Activated naive CD4-positive, alpha-beta T cell treated with anti-CD3 and anti-CD28 coated beads, Interleukin-2, amount 50 U/mL, for 16 hours (primary cell): ENCODE measurements around the gene ADAMTS12.

Source experiments
- DNase-seq: peaks from one replicate; pipeline ENCODE4 v3.0.0-alpha.2; 2020

The ADAMTS12 gene

GRCh38 chr5:33840927-33841547 lies 50.8 kb downstream of the ADAMTS12 start:
- no peak for DNase-seq

DNA sequence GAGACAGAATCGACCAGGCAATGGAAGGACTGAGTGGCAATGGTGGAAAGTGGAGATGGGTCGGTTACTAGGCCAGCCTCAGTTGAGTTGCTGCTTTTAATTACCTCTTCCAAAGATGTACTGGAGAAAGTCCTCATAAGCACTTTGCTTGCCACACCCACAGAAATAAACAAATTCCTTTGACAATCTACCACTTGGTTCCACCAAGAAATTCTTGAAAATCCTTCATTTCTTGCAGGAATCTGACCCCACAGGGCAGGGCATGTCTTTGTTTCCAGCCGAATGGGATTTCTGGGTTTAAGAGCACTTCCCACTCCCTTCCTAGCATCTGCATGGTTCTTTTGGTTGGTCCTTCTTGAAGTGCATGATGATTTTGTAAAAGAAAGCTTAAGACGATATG lies 54.5 kb downstream of the ADAMTS12 start:
- DNase-seq, result no peak

- no peak for DNase-seq
Observed at GRCh38 chr5:33834334-33834733, 57.5 kb downstream of the ADAMTS12 start.

GRCh38 chr5:33833237-33833575 lies 58.6 kb downstream of the ADAMTS12 start:
- no peak for DNase-seq

- no peak for DNase-seq
Observed at GRCh38 chr5:33832404-33833236, 59.2 kb downstream of the ADAMTS12 start.

- DNase-seq, result no peak
Observed at GRCh38 chr5:33831041-33831440, 60.7 kb downstream of the ADAMTS12 start.

GRCh38 chr5:33829430-33829829 lies 62.4 kb downstream of the ADAMTS12 start:
- DNase-seq, result no peak

GRCh38 chr5:33828626-33829308 lies 63.0 kb downstream of the ADAMTS12 start:
- DNase-seq, result no peak

- no peak for DNase-seq
Observed at GRCh38 chr5:33827885-33828284, 63.9 kb downstream of the ADAMTS12 start.

DNA sequence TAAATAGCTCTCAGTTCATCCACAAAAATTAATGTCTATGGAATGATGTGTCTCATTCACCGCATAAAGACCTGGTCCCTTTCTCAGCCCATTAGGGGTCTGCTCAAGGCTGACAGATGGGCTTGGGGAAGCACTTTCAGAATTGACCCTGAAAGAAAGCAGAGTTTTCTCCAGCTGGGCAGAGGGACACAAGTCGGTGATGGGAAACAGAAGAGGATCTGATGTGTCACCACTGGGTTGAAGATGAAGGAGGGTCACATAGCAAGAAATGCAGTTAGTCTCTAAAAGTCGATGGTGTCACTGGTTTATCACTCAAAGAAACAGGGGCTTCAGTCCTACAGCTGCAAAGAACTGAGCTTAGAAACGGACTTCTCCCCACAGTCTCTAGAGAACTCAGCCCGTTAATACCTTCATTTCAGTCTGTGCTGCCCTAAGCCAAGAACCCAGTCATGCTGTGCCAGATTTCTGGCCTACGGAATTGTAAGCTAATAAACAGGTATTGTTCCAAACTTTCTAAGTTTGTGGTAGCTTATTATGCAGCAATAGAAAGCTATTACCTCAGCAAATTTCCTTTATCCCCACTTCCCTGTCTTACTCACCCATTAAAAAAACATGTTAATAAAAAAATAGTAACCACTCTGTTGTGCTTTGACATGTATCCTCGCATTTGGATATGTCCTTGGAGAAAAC lies 64.6 kb downstream of the ADAMTS12 start:
- no peak for DNase-seq

DNA sequence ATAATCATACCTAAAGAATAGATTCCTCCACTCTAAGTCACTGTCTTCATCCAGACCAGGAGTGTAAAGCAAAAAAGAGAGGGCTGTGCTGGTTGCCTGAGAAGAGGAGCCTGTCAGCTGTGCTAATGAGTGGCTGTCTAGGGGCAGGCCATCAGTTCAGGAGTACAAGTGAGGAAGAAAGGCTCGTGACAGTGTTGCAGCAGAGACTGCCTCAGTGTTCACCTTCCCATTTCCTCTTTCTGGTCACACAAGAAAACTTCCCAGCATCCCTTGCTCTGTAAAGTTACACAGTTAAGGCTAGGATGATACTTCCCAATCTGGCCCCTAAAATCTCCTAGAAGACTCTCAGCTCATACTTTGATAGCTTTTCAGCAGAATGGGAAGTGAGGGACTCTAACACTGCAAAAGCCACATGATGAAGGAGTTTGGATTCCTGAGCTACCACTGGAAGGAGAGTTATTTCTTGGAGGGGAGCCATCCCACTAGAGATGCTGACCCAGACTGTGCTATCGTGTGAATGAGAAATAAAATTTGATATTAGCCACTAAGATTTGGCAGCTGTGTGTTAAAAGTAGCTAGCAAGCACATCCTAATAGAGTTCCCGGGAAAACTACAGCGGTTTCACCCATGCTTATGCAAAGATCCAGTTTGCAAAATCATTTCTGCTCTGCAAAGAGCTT lies 67.1 kb downstream of the ADAMTS12 start:
- no peak for DNase-seq

DNA sequence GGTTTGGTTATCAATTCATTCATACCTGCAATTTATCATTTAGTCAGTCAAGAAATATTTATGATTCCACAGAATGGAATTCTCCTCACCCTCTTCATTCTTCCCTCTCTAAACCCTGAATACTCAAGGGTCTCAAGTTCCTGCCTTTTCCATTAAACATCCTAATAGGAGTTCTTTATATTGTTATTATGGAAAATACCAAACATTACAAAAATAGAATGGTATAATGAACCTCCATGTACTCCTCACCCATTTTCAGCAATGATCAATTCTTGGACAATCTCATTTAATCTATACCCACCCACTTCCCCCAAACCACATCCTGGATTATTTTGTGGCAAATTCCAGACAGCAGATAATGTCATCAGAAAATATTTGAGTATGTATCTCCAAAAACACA lies 74.5 kb downstream of the ADAMTS12 start:
- DNase-seq, result no peak

GRCh38 chr5:33816791-33817190 lies 75.0 kb downstream of the ADAMTS12 start:
- DNase-seq, result no peak

DNA sequence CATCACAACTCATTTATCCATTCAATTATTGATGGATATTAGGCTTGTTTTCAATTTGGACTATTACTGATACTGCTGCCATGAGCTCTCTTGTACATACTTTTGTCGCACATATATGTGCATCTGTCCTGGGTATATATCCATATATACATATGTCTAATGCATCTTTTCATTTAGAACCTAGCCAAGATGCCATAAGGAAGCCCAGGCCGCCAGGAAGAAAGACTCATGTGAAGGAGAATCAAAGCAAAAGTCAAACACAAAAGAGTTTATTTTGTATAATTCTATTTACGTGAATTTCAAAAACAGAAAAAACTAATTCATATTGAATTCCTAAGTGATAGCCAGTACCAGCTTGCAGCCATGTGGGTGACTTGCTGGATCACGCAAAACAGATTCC lies 79.0 kb downstream of the ADAMTS12 start:
- DNase-seq, result no peak

GRCh38 chr5:33810491-33811120 lies 81.2 kb downstream of the ADAMTS12 start:
- DNase-seq, result no peak

DNA sequence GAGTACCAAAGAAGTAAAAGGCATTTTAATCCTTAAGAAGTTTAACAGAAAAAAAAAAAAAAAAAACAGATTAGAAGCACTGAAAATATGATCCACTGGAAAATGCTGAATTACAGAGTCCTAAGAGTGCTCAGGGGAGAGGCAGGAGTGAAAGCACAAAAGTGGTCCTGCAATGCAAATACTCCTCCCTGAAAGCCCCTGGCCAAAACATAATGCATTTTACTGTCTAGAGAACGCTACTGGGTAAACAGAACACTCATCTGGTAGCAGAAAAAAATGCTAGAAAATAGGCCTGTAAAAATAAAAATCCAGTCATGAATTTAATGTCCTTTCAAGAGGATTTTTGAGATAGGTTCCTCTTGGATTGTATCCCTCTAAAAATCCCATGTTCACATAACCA lies 81.9 kb downstream of the ADAMTS12 start:
- DNase-seq, result no peak

- no peak for DNase-seq
Observed at GRCh38 chr5:33808699-33809098, 83.1 kb downstream of the ADAMTS12 start.

DNA sequence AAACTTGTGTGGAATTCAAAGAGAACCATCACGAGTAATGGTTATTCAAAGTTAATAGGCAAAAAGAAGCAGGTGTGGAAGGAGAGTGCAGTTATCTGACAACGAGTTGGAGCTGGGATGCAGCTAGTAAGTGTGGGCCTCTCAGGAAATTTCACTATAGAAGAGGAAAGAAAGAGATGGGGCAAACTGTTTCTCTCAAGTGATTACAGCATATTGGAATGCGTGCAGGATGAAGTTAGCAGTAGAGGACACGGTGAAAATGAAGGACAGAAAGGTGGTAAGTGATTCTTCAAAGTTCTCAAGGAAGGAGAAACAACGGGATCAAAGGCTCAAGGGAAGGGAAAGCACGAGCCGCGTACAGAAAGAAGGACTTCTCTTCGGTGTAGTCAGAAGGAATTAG lies 84.0 kb downstream of the ADAMTS12 start:
- no peak for DNase-seq

DNA sequence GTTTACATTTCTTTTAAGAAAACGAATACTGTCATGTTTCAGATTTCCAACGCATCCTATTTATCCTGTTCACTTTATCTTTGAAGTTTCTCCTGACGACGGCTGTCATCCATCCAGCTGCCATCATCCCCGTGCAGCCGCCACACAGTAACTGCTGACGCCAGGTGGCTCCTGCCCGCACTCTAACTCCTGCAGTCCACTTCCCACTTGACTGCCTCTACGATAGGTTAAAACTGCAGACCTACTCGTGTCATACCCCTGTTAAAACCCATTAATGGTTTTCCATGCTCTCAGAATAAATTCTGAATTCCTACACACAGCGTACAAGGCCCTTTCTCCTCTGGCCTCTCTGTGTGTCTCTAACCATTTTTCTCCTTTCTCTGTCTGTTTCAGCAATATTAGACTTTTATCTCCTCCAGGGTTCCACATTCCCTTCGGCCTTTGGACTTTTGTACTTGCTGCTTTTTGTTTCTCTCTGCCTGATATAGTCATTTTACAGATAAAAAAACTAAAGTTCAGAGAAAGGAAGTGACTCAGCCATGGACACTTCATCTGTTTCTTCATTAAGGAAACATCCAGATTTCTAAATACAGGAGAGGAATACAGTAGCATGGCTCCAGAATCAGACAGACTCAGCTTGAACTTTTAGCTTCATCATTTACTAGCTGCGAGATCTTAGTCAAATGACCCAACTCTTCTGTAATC lies 84.9 kb downstream of the ADAMTS12 start:
- no peak for DNase-seq

GRCh38 chr5:33801292-33801691 lies 90.5 kb downstream of the ADAMTS12 start:
- no peak for DNase-seq

DNA sequence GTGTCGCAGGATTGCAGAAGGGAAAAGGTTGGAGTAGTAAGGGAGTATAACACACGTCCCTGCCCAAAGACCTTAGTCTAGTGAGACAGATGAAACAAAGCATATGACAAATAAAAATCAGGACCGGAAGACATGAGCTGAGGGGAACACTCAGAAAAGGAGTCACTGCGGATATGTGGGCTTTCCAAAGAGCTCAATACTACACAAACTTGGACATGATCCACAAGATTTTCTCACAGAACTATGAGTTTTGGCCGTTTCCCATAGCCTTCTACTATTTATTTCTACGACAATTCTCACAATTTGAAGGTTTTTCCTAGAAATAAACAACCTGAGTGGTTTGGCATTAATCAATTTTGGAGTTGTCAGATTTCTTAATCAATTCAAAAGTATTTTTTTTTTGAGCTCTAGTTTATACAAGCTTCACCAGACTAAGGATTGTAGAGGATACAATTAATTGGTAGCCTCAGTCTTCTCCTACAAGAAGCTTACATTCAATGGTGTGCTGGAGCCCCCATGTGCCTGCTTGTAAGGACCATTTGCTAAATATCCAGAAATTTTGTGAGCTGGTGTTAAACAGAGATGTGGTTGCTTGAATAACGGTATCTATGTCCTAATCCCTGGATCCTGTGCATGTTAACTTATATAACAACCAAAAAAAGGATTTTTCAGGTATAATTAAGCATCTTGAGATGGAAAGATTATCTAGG lies 91.4 kb downstream of the ADAMTS12 start:
- no peak for DNase-seq
